Fibroblast of mammary gland (primary cell): Measurements from ENCODE around the gene SCYL1.

Experiments used
- DNase-seq: peaks from one replicate; pipeline ENCODE4 v3.0.0-alpha.2; 2010; ENCODE audit warnings: low read depth
- H3K4me3 ChIP-seq: 2 replicates; pipeline ENCODE4 v1.5.1; 2011; ENCODE audit warnings: low read depth, mild to moderate bottlenecking, low read length, moderate library complexity; ENCODE audit not compliant: control insufficient read depth
- CTCF ChIP-seq: conservative IDR thresholded peaks from 2 replicates; pipeline ENCODE4 v1.5.1; 2011; ENCODE audit warnings: low read depth, low read length, inconsistent platforms; ENCODE audit not compliant: control insufficient read depth, insufficient read depth

The SCYL1 gene

GRCh38 chr11:65558930-65559509 is 34.1 kb downstream of the SCYL1 start:
- DNase-seq, result no peak
- TF ChIP-seq CTCF, result no peak
- no peak overlapping the region for H3K4me3 ChIP-seq

GRCh38 chr11:65559535-65559934 is 34.7 kb downstream of the SCYL1 start:
- DNase-seq, result no peak
- no peak for TF ChIP-seq CTCF
- no peak overlapping the region for H3K4me3 ChIP-seq

- no peak for TF ChIP-seq CTCF
- DNase-seq, result peak; percentile 70
- H3K4me3 ChIP-seq, result no peak overlapping the region
These were observed 35.2 kb downstream of the SCYL1 start for GRCh38 chr11:65559951-65560537.

- DNase-seq, result peak; percentile 64
- no peak for TF ChIP-seq CTCF
These were observed 35.9 kb downstream of the SCYL1 start for GRCh38 chr11:65560555-65561418.

GRCh38 chr11:65562020-65562419 is 37.1 kb downstream of the SCYL1 start:
- TF ChIP-seq CTCF, result no peak
- H3K4me3 ChIP-seq, result no peak overlapping the region
- DNase-seq, result no peak

More at GRCh38 chr11:65560555-65561418, 35.9 kb downstream of the SCYL1 start:
- H3K4me3 ChIP-seq, result no peak overlapping the region

GRCh38 chr11:65562788-65563187 is 37.9 kb downstream of the SCYL1 start:
- no peak for TF ChIP-seq CTCF
- no peak for DNase-seq
- no peak overlapping the region for H3K4me3 ChIP-seq
